ENCODE data around the gene CDC25C. TPM values are rescaled to one million over a fixed set of nuclear protein-coding genes. Genes with fewer than 3 reads are reported as not detected.

The CDC25C gene
- total and polyA plus RNA-seq, 9 of the 15 experiments (the other 6 are each of a cell fraction or from before 2014, with no cell fraction given): 19.1 to 63.7 (median 31.9) TPM

- TF ChIP-seq ESRRA (IDR thresholded peaks at IDR 0.05; ENCODE audit: borderline replicate concordance, low read depth) (peak; percentile 68), HDAC2 (IDR thresholded peaks at IDR 0.05) (peak; percentile 75), KDM4B (IDR thresholded peaks at IDR 0.05; ENCODE audit: borderline replicate concordance in 2 of 2, low read depth in 1 of 2) (no peak), ZNF282 (CRISPR knock-in tag; IDR thresholded peaks at IDR 0.05) (no peak), IRF2 (CRISPR knock-in tag; IDR thresholded peaks at IDR 0.05) (no peak), TCF7 (IDR thresholded peaks at IDR 0.05; ENCODE audit: borderline replicate concordance) (no peak), ZNF586 (CRISPR knock-in tag; conservative IDR thresholded peaks at IDR 0.05) (0 out of 2 replicates have a peak, but pooled peaks have one; percentile 44), ZBTB26 (CRISPR knock-in tag; IDR thresholded peaks at IDR 0.05) (no peak), MAZ (CRISPR knock-in tag; conservative IDR thresholded peaks at IDR 0.05 in 1 of 2, IDR thresholded peaks at IDR 0.05 in 1 of 2) (peak; percentile 97 to 98), UBTF (IDR thresholded peaks at IDR 0.05; ENCODE audit: borderline replicate concordance in 1 of 2, low read depth in 2 of 2, low read length in 2 of 2) (no peak), HMGXB4 (CRISPR knock-in tag; IDR thresholded peaks at IDR 0.05) (no peak), USF2 (CRISPR knock-in tag; IDR thresholded peaks at IDR 0.05) (no peak), ZKSCAN1 (IDR thresholded peaks at IDR 0.05; ENCODE audit: low read depth, low read length) (no peak), NFE2L1 (tag; IDR thresholded peaks at IDR 0.05; ENCODE audit: borderline replicate concordance, low read depth) (no peak), FOXA1 (IDR thresholded peaks at IDR 0.05; ENCODE audit: borderline replicate concordance) (no peak), THRA (IDR thresholded peaks at IDR 0.05) (no peak), GTF2A2 (tag; IDR thresholded peaks at IDR 0.05) (no peak), NFYB (IDR thresholded peaks at IDR 0.05; ENCODE audit: extremely low read depth, insufficient read length) (no peak), RFX7 (CRISPR knock-in tag; IDR thresholded peaks at IDR 0.05) (no peak), ZNF133 (CRISPR knock-in tag; IDR thresholded peaks at IDR 0.05) (no peak), CBFA2T2 (conservative IDR thresholded peaks at IDR 0.05) (no peak)
Observed at GRCh38 chr5:138336952-138337684, 5.5 kb upstream of the CDC25C start (continued).

Data from K562 (cell line).